GM18870 (cell line): ENCODE measurements around the gene RABIF.
"Not testable (repeated sequence)": the region's sequence is repeated elsewhere in the genome, so short reads cannot be mapped to it uniquely, and the experiment has no call there.

ENCODE experiments used
- ATAC-seq: cut with Tn5 transposase; IDR thresholded peaks from one replicate; pipeline ENCODE4 v1.9.1; 2021; ENCODE audit warnings: moderate library complexity; ENCODE audit not compliant: unreplicated experiment

Gene RABIF

GRCh38 chr1:202835548-202836072 is 53.3 kb downstream of the RABIF start:
- no peak for ATAC-seq

GRCh38 chr1:202834771-202835547 is 54.0 kb downstream of the RABIF start:
- no peak for ATAC-seq

- no peak for ATAC-seq
Observed at GRCh38 chr1:202831906-202832305, 57.0 kb downstream of the RABIF start.

- ATAC-seq, result not testable (repeated sequence)
Observed at GRCh38 chr1:202829223-202829622, 59.7 kb downstream of the RABIF start.
